ENCODE measurements around the gene PARD3.

DNA sequence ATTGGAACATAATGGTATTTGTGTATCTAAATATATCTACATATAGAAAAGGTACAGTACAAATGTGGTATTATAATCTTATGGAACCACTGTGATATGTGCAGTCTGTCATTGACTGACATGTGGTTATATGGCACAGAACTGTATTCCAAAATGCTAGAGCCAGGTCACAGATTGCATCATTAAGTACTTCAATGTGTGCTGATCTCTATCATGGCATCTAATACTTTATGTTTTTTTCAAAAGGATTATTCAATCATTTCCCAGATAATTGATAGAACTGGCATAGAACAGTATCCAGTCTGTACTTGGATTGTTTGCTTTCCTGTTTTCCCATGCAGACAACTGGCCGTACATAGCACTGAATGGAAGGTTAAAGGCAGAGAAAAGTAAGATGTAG lies 662.7 kb downstream of the PARD3 start:
- no peak for TF ChIP-seq POLR2A (IDR thresholded peaks at IDR 0.05)
- TF ChIP-seq CTCF (IDR thresholded peaks at IDR 0.05), result no peak
